NOMO-1 treated with DMSO at 0.1 percent for 48 hours (cell line): ENCODE results near the gene KCNC1.

Source experiments
- DNase-seq: peaks from one replicate; lab custom pipeline; 2025; ENCODE audit not compliant: unreplicated experiment; lab: John Stamatoyannopoulos, UW

The KCNC1 gene

DNA sequence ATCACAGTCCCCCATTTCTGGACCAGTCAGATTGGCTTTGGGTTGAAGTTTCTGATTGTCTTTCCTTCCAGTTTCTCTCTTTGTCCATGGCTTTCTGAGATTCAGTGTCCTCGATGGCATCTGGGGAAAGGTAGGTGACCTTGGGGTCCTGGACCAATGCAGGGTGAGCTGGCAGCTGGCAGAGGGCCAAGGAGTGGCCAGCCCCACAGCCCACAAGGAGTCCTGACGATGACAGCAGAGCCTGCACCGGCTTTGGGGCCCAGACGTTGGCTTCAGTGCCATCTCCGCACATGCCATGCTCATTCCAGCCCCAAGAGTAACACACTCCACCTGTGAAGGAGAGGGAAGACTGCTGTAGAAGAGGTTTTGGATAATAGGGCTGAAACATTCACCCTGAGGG, 53.5 kb downstream of the KCNC1 start:
- DNase-seq = no peak

DNA sequence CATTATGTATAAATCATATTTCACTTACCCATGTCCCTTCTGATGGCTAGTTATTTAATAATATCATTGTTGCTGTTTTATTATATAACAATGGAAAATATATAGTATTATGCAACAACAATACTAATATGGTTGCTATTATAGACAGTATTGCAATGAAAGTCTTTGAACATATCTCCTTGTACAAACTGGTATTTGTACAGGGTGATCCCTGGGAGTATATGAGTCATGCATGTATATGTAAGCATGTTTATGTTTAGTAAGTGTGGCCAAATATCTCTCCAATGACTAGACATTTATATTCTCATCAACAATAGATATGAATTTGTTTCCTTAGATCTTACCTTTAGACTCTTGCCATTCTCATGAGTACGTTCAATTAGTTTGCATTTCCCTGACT, 55.9 kb downstream of the KCNC1 start:
- no peak for DNase-seq

DNA sequence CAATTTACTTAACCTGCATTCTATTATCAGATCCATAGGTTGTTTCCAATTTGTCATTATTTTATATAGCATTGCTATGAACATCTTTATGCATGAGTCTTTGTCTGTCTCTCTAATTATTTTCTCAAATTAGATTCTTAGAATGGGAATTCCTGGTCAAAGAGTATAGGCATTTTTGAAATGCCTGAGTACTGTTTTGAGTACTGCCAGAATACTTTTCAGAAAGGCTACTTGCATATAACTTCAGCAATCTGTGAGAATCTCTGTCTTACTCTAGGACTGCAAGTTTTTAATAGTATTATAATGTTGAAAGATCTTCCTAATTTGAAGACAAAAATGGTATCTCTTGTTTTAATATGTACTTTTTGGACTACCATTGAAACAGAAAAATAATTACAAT, 56.6 kb downstream of the KCNC1 start:
- DNase-seq = no peak

DNA sequence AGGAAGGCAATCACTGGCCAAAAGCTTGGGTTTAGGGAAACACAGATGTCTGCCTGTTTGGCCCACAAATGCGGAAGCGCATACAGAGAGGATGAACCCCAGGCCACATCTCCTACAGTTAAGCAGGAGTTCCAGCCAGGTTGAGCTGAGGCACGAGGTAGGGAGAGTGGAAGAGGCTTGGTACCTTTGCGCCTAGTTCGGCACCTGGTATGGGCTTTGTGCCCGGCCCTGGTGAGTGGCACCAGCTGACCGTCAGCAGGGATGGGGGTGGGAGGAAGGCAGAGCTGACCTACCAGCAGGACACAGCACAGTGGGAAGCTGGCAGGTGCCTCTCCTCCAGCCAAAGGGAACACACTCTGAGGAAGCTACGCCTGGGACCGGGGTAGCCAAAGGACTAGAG, 57.6 kb downstream of the KCNC1 start:
- no peak for DNase-seq

DNA sequence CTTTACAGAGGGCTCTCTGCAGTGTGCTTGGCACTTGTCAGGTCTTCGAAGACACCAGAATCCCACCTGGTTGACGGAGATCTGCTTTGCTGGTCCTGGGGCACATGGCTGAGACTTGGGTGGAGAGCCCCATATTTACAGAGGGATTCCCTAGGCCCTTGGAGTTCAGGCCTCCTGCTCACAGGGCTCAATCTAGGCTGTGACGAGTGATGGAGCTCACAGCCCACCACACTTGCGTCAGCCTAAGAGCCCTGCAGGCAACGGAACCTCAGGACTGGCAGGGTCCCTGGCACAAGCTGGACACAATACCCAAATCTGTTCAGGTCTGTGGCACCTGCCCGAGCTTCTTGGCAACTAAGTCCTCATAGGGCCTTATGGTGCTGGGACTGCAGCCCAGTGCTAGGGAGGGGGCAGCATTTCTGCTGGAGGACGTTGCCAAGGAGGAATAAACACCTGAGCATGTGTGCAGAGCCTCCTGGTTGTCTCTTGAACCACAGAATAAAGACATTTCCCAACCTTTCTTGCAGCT, 59.1 kb downstream of the KCNC1 start:
- DNase-seq = no peak

DNA sequence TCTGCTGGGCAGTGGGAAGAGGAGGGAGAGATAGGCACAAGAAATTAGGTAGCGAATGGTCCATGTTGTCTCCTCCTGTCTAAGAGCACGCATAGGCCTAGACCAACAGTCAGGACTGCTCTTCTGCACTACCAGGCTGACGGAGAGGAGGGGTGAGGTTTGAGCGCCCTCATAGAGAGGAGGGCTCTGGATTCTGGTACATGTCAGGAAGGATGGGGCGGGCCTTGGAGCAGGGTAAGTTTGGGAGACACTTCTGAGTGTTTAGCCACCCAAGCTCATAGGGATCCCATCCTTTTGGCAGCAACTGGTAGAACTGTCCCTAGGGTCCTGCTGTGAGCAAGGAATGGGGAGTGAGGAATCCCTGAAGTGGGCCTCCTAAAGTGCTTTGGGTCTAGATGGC, 60.4 kb downstream of the KCNC1 start:
- DNase-seq = no peak

DNA sequence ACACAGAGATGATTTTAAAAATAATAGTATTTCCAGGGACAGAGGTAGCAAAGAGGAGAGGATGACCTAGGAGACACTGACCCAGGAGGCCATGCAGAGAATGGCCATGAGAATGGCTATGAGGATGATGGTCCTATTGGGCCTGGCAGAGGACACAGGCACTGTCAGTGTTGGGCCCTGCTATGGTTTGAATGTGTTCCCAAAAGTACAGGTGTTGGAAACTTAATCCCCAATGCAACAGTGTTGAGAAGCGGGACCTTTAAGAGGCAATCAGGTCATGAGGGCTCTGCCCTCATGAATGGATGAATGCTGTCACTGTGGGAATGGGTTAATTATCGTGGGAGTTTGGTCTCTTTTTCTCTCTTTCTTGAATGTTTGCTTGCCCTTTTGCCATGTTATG, 61.6 kb downstream of the KCNC1 start:
- no peak for DNase-seq

DNA sequence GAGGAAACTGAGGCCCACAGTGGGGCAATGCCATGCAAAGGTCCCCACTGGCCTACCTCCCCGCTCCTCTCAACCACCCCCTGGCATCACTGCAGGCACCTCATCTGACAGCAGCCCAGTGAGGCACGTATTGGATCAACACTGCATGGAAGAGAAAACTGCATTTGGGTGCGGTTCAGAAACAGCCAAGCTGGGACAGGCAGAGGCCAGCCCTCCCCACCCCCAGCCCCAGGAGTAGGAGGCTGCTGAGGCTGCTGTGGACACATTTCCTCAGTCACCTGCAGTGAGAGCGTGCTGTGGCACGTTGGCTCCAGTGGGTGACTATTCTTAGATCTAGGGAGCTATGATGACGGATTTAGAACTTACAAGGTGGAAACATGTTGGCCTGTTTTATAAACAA, 63.7 kb downstream of the KCNC1 start:
- no peak for DNase-seq

DNA sequence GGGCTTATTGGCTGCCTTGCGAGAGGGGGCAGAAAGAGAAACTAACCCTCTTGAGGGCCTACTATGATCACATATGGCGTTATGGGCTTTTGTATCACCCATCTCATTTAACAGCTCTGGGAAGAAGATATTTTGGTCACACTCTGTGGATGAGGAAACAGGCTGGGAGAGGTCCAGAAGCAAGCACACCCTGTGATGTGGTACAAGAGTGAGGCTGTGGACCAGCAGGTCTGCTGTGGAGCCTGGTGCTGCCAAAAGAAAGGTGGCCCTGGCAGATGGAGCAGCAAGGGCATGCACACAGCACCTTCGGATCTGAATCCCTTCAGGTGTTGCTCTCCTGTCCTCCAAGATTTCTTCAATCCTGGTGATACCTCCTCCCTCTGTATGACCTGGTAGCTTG, 64.1 kb downstream of the KCNC1 start:
- DNase-seq = no peak

DNA sequence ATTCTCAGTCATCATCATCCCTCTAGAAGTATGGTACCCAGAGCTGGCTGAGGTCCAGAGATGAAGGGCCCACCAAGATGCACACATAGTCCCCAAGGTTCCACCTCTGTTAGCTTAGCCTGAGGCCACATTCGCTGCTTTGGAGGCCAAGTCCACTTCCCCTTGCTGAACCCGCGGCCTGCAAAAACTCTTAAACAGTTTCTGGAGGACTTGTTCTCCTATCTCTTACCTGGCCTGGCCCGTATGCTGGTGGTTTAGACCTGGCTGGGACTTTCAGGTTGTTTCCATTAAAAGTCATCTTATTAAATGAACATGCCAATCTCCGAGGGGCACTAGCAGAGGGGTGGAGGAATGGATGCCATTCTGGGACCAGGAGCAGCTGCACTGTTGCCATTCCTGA, 64.6 kb downstream of the KCNC1 start:
- no peak for DNase-seq

DNA sequence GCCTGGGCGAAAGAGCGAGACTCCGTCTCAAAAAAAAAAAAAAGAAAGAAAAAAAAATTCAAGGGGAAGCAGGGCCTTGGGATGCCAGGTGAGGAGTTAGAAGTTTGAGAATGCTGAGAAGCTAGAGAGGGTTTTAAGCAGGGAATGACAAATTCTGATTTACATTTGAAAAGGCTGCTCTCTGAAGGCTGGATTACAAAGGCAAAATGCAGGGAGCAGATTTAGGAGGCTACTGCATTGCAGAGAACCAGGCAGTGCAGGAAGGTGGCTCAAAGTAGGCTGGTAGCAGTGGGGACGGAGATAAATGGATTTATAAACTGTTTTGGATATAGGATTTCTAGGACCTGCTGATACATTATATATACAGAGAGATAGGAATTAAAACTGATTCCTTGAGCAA, 66.6 kb downstream of the KCNC1 start:
- DNase-seq = no peak

DNA sequence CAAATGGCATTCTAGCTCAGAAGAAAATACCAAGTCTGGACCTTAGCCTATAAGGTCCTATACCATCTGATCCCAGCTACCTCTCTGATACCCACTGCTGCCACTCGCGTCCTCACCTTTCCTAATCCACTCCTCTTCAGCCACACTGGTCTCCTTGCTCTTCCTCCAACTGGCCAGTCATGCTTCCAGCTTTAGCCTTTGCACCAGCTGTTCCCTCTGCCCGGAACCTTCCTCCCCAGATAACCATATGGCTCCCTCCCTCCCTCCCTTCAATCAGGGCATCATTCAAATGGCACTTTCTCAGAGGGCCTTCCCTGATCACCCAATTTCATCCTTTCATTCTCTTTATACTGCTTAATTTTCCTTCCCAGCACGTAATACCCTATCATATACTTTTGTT, 67.9 kb downstream of the KCNC1 start:
- DNase-seq = no peak

DNA sequence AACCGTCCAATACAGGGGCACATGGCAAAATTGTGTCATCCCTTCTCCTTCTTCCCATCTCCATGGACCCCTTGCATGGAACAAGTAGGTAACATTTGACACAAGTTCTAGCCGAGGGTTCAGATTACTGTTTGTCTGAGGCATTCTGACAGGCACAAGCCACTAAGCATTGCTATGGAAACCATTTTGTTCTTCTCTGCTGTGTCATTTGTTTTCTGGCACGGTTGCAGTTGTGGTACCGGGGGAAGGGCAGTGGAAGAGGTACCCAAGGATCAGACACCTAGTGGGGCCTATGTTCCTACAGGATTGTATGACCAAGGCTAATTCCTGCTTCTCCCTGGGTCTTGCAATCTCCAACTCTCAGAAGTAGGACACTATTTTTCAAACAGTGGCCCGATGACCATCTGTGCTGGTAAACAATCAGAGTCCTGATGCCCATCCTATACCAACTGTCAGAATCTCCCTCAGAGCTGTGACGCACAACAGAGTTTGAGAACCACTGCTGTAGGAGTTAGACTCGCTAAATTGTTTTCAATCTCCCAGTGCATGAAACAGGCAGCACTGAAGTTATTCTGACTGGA, 69.3 kb downstream of the KCNC1 start:
- no peak for DNase-seq

DNA sequence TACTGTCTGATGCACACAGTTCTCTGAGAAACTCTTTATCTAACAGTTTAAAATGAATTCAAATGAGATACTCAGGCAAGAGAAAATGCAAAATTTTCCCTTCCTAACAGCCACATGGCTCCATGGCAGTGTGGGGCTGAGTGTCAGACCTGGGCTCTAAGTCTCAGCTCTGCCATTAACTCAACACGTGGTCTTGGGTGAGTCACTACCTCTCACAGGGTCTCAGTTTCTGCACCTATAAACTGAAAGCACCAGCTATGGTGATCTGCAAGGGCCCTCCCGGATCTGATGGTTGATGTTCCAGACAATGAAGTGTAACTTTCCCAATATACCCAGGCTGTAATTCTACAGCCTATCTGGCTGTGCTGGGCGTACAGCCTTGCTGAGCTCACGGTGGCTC, 70.5 kb downstream of the KCNC1 start:
- no peak for DNase-seq

DNA sequence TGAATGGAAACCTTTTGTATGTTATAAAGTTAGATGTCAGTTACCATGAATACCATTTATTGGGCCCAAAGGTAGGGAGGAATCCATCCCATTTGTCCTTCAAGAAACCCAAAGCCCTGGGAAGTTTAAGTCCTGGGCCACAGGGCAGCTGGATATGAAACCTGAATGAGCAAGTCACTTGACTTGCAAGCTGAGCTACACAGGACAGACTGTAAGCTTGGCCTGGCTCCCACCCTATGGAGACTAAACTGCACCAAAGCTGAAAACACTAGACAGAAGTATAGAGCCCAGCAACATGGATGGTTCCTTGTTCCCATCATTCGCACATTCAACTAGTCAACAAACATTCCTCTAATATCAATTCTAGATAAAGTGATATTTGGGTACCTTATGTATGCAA, 71.3 kb downstream of the KCNC1 start:
- no peak for DNase-seq

DNA sequence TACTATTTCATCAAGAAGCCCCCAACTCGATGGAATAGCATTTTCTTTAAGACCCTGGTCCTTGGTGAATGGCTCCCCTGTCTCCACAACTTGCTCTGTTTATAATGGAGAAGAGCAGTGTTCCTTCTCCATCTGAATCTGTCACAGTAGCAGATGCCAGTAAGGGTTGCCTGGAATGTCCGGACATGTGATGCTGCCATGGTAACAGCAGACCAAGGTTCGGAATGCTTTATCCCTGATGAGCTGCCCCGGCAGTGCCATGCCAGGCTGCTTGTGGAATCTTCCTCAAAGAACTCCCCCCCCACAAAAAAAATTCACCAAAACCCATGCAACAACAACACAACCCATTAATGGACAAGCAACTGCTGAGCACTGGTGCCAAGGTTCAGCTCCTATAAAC, 72.5 kb downstream of the KCNC1 start:
- DNase-seq = no peak

DNA sequence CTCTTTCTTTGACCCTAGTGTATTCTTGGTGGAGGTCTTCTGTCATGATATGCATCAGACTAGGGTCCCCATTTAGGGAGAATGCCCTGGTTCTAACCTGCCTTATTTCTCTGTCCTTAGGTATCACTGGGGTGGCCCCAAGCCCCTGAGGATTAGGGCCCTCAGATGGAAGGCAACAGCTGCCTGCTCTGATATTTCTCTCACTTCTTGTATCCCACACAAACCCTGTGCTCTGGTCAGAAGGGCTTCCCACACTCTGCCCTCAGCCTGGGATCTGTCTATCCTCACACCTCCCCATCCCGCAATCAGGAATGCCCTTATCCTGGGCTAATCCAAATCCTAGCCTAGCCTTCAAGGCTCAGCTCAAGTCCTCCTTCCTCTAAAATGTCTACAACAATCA, 75.5 kb downstream of the KCNC1 start:
- DNase-seq = no peak

DNA sequence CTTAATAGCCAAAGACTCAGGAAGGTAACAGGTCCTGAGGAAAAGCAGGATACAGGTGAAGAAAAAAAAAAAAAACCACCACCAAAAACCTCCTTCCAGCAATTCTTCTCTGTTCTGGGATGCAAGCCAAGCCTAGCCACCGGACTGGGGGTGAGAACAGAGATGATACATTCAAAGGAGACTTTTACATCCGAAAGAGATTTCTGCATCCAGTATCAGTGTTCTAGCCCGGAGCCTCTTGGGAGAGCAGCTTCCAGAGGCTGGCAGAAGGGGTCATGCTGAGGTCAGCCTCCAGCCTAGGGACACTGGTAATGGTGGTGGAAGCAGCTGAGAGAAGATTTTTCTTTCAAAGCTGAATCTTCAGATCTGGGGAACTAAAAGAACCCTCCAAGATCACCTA, 76.2 kb downstream of the KCNC1 start:
- DNase-seq = no peak

DNA sequence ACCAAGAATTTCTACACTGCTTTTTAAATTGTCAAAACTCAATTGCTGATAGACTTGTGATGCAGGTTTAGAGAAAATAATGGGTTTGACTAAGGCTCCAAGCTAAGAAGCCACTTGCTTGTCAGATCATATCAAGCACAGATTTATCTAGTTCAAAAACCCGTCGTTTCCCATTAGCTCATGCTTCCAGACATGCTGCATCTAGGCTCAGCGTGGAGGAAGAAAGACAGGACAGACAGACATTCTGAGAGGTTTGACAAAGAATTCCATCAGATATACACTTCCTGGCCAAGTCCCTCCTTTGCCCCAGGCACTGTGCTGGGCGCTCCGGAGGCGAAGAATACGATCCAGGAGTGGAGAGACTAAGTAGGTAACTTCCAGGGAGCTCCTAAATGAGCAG, 76.8 kb downstream of the KCNC1 start:
- DNase-seq = no peak

DNA sequence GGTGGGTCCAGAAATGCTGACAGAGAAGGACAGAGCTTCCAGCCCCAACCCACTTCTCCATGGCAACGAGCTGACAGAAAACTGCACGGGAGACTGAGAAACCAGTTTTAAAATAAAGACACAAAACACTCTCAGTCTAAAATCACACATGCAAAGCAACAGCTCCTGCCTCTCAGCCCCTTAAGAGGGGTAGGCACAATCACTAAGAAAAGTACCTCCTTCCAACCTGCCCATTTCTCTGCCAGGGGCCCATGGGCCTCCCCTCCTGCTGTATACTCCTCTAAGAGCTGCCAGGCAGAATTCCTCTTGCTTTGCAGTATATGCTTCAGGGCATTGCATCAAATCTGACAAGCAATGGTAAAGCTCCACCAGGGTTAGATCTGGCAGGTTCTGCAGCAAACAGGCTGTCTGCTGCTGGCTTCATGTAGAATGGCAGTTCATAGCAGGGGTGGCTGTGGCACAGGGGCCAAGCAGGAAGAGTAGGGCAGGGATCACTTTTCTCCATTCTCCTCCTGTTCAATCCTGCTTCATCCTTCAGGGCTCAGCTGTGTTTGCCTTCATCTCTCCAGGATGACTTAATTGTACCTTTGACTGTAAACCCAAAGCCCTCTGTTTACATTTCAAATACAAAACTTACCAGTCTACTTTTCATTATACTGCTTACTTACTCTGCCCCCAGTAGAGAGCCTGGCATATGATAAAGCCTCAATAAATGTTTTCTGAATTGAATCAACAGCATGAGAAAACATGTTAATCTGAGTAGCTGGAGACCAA, 77.7 kb downstream of the KCNC1 start:
- no peak for DNase-seq

DNA sequence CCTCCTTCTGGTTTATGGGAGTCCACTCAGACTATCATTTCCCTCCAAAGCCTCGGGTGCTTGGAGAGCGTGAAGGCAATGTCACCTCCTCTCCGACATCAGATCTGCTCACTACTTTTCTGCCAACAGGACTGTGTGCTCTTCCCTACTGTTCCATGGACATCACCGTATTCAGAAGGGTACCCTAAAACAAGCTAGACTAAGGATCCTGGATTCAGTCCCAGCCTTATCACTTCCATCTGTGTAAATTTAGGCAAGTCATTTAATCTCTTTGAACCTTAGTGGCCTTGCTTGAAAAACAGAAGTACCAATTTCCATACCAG, 78.2 kb downstream of the KCNC1 start:
- DNase-seq = no peak

DNA sequence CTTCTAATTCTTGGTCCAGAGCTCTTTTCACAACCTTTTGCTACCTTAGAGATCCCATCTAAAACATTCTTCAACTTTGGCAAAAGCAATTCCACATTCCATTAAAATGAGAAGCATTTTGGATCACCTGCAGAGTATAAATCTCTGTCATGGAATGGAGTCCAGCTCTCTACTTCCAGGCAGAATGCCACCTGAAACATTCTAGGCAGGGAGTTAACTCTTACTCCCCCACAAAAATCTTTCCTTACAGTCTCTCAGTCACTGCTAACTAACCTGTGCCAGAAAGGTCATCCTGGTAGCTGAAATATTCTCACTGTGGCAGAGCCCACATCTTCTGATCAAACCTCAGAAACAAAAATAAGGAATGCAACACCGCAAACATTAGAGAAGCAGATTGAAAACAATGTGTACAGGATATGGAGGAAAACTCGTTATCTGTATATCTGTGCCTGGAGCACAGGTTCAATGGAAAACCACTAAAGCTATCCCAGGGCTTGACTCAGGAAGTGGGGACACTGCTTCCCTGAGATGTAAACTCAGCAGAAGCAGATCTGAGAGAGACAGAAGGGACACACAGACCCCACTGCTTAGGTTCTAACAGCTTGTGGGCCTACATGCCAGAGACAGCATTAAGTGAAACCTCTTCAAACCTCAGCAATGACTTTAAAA, 78.9 kb downstream of the KCNC1 start:
- no peak for DNase-seq

DNA sequence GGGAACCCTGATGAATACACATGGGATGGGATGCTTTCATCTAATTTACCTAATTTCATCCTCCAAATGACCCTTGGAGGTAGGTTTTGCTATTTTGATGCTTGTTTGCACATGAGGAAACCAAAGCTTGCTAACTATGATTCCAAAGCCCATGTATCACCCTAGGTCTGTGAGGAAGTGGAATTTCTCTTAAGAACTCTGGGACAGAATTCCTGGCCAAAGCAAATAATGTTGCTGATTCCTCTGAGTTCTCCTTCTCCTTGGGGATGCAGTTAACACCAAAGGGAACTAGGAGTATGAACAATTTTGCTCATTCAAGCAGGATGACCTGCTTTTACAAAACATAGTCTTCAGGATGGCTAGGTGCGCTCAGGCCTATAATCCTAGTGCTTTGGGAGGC, 80.0 kb downstream of the KCNC1 start:
- no peak for DNase-seq
